ENCODE measurements around the gene WDHD1.
"Not testable (repeated sequence)": the region's sequence is repeated elsewhere in the genome, so short reads cannot be mapped to it uniquely, and the experiment has no call there.

The WDHD1 gene, protein sequence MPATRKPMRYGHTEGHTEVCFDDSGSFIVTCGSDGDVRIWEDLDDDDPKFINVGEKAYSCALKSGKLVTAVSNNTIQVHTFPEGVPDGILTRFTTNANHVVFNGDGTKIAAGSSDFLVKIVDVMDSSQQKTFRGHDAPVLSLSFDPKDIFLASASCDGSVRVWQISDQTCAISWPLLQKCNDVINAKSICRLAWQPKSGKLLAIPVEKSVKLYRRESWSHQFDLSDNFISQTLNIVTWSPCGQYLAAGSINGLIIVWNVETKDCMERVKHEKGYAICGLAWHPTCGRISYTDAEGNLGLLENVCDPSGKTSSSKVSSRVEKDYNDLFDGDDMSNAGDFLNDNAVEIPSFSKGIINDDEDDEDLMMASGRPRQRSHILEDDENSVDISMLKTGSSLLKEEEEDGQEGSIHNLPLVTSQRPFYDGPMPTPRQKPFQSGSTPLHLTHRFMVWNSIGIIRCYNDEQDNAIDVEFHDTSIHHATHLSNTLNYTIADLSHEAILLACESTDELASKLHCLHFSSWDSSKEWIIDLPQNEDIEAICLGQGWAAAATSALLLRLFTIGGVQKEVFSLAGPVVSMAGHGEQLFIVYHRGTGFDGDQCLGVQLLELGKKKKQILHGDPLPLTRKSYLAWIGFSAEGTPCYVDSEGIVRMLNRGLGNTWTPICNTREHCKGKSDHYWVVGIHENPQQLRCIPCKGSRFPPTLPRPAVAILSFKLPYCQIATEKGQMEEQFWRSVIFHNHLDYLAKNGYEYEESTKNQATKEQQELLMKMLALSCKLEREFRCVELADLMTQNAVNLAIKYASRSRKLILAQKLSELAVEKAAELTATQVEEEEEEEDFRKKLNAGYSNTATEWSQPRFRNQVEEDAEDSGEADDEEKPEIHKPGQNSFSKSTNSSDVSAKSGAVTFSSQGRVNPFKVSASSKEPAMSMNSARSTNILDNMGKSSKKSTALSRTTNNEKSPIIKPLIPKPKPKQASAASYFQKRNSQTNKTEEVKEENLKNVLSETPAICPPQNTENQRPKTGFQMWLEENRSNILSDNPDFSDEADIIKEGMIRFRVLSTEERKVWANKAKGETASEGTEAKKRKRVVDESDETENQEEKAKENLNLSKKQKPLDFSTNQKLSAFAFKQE

GRCh38 chr14:55026793-55027561, at the start of gene WDHD1, which contains the start of gene SOCS4:
WDHD1 (minus strand) TSS chr14:55027099; CDS start chr14:55026787, 312 bp downstream.
SOCS4 (plus strand) TSS chr14:55027236; CDS start chr14:55043042, 15,806 bp downstream.
- DNase-seq (ENCODE audit: low read depth in 3 of 3) = peak; percentile 92 to 97 (median 97)

- no peak for DNase-seq (ENCODE audit: low read depth in 3 of 3)
Observed at GRCh38 chr14:55075628-55076175, 48.8 kb upstream of the WDHD1 start.

DNA sequence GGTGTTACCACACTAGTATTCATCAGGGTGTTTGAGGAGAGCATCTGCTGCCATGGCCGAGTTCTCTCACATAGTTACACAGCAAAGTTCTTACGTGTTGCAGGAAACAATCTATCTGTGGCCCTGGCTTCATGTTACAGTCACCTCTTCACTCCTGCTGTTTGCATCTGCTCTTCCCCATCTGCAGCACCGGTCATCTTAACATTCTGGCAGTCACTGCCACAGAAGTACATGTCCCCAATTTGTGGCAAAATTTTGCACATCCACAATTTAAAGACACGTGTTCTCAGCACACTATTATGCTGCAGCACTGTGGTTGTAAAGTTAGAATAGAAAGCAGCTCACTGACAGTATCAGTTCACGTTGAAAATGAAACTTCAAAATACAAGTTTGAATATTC, 47.8 kb upstream of the WDHD1 start:
- no peak for DNase-seq (ENCODE audit: low read depth in 3 of 3)

- no peak for DNase-seq (ENCODE audit: low read depth in 3 of 3)
Observed at GRCh38 chr14:55073856-55074255, 47.0 kb upstream of the WDHD1 start.

DNA sequence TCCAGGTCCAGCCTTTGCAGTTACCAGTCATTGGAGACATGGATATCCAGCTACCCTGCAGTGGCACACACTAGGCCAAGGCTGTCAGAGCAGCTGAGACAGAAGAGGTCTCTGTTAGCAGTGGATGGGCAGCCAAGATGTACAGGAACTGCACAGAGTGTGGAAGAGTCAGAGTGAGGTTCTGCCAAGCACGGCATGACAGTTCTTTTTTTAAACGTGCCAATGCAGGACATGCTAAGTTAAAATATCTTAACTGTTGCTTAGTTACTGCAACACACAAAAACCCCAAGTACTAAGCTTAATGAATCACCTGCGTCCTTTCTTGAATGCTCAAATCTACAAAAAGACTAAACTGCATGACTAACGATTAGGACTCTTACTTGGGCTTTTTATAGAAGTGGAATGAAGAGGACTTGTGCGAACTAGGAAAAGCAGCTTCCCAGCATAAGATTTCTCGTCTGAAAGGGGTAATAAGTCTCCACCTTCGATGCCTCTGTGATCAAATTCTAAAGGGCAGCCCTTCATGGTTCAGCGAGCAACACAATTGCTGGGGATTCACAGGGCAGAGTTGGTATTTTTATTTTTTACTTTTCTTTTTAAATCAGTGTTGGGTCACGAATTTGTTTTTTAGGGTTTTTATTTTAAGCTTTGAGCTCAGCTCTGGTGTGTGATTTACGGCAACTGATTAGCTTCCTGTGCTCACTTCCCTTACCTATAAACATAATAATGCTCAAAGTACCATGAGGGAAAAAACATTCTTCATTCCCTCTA, 45.2 kb upstream of the WDHD1 start:
- no peak for DNase-seq (ENCODE audit: low read depth in 3 of 3)

- DNase-seq (ENCODE audit: low read depth in 3 of 3) = no peak
Observed at GRCh38 chr14:55070981-55071411, 44.1 kb upstream of the WDHD1 start.

GRCh38 chr14:55066223-55066622, 39.3 kb upstream of the WDHD1 start:
- DNase-seq (ENCODE audit: low read depth in 3 of 3) = no peak

GRCh38 chr14:55065411-55065810, 38.5 kb upstream of the WDHD1 start:
- no peak for DNase-seq (ENCODE audit: low read depth in 3 of 3)

DNA sequence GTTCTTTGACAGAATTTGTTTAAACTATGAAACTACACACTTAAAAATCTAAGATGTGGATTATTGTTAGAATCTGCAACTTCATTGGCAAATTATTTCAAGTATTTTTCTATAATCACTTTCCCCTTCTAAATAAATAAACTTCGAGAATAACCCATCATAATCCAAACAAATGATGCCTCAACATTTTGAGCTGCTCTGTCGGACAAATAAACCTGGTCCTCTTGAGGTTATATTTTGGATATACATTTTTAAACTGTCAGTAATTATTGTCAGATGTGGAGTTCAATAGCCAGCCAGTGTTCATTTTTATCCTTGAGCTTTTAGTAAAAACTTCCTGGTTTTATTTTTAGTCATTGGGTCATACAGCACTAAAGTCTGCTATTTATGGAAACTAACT, 38.0 kb upstream of the WDHD1 start:
- not testable (repeated sequence) for DNase-seq (ENCODE audit: low read depth in 3 of 3)

- no peak for DNase-seq (ENCODE audit: low read depth in 3 of 3)
Observed at GRCh38 chr14:55062517-55063351, 35.8 kb upstream of the WDHD1 start.

DNA sequence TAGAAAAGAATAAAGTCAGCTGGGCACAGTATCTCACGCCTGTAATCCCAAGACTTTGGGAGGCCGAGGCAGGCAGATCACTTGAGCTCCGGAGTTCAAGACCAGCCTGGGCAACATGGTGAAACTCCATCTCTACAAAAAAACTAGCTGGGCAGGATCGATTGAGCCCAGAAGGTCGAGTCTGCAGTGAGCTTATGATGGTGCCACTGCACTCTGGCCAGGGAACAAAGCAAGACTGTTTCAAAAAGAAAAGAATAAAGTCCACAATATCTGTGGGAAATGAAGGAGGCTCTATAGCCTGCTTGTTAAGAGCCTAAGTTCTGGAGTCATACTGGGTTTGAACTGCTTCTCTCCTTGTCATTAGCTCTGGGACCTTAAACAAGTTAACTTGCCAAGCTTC, 32.4 kb upstream of the WDHD1 start:
- DNase-seq (ENCODE audit: low read depth in 3 of 3) = no peak

DNA sequence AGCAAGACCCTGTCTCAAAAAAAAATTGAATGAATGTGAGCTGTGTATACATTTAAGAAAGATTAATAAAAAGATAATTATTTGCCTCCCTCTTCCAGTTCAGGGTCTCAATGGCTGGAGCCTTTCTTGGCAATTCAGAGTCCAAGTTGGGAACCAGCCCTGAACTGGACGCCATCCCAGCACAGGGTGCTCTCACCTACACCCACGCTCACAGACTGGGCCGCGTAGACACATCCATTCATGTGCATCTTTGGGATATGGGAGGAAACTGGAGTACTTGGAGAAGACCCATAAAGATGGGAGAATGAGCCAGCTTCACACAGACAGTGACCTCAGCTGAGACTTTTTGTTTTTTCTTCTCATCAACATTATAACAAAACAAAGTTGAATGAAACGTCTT, 31.0 kb upstream of the WDHD1 start:
- no peak for DNase-seq (ENCODE audit: low read depth in 3 of 3)

DNA sequence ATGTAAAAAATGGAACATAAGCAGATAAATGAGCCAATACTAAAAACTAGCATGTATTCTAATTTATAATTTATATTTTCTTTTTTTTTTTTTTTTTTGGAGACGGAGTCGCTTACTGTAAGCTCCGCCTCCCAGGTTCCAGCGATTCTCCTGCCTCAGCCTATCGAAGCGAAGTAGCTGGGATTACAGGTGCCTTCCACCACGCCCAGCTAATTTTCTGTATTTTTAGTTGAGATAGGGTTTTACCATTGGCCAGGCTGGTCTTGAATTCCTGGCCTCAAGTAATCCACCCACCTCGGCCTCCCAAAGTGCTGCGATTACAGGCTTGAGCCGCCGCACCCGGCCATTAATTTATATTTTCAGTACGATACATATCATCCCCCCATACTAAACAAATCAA, 27.2 kb upstream of the WDHD1 start:
- no peak for DNase-seq (ENCODE audit: low read depth in 3 of 3)

DNA sequence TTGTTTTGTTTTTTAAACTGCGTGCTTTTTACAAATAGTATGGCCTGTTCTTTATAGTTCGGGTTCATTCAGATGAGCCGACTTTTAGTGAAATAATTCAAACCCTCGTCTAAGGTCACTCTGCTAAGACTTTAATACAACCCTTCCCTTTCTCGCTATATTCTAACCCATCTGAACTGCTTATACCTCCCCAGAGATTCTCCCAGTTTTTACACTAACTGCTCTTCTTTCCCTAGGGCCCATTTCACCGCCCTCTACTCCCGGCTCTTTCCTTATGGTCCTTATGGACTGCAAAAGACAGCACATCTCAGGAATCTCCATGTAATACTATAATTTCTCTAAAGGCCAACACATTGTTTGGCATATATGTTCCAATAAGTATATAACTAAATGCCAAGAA, 26.6 kb upstream of the WDHD1 start:
- DNase-seq (ENCODE audit: low read depth in 3 of 3) = no peak

DNA sequence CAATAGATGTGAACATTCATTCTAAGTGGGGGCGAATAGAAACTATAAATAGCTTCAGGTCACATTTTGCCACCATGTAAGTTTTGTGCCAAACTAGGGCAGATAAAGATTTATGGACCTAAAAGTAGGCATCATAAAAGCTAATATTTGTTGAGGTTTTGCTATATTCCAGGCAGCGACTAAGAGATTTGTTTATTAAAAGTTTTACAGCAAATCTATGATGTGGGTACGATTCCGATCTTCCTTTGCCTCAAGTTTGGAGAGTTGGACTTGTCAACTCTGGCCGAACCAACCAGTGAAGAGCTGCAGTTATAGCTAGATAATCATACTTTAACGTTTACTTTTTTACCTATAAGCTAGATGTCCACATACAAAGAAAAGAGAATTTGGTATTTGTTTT, 26.1 kb upstream of the WDHD1 start:
- no peak for DNase-seq (ENCODE audit: low read depth in 3 of 3)

- DNase-seq (ENCODE audit: low read depth in 3 of 3) = no peak
Observed at GRCh38 chr14:55052269-55052930, 25.5 kb upstream of the WDHD1 start.

GRCh38 chr14:55051423-55052268, 24.7 kb upstream of the WDHD1 start, which contains the start of gene MAPK1IP1L:
MAPK1IP1L (plus strand) TSS chr14:55051647; CDS start chr14:55061684, 10,037 bp downstream.
- DNase-seq (ENCODE audit: low read depth in 3 of 3) = peak; percentile 79 to 86 (median 85)

- no peak for DNase-seq (ENCODE audit: low read depth in 3 of 3)
Observed at GRCh38 chr14:55051165-55051422, 24.2 kb upstream of the WDHD1 start.
